HUES6 (cell line): ENCODE data around the gene HLA-E.
"Not testable (repeated sequence)": the region's sequence is repeated elsewhere in the genome, so short reads cannot be mapped to it uniquely, and the experiment has no call there.

Source experiments
- H3K27ac ChIP-seq: 2 replicates; pipeline ENCODE4 v1.7.0; 2013; ENCODE audit warnings: low read depth, mild to moderate bottlenecking, low read length, inconsistent platforms
- H3K27me3 ChIP-seq: 2 replicates; pipeline ENCODE4 v1.6.1; 2013; ENCODE audit warnings: low read length; ENCODE audit not compliant: control insufficient read depth, insufficient read depth
- H3K36me3 ChIP-seq: 2 replicates; pipeline ENCODE4 v1.6.1; 2013; ENCODE audit warnings: low read length; ENCODE audit not compliant: control insufficient read depth, insufficient read depth
- H3K4me1 ChIP-seq: 2 replicates; pipeline ENCODE4 v1.6.1; 2013; ENCODE audit warnings: low read length; ENCODE audit not compliant: control insufficient read depth, insufficient read depth
- H3K4me3 ChIP-seq: 2 replicates; pipeline ENCODE4 v1.5.1; 2013; ENCODE audit warnings: low read depth, low read length
- H3K9ac ChIP-seq: one replicate; pipeline ENCODE4 v1.6.1; 2013; ENCODE audit warnings: mild to moderate bottlenecking, low read length
- H3K9me3 ChIP-seq: 2 replicates; pipeline ENCODE4 v1.6.1; 2013; ENCODE audit warnings: low read depth, low read length; ENCODE audit not compliant: control insufficient read depth, insufficient read depth

HLA-E gene

GRCh38 chr6:30493643-30494250, 4.4 kb downstream of the HLA-E start:
- Histone ChIP-seq H3K4me3 (no peak overlapping the region), H3K4me1 (peaks cover 5% of the 10 kb centered on the region), H3K9me3 (no peaks in the 10 kb centered on the region), H3K9ac (no peak overlapping the region), H3K27ac (no peak overlapping the region), H3K27me3 (no peaks in the 10 kb centered on the region), H3K36me3 (peaks cover 26% of the 10 kb centered on the region)

DNA sequence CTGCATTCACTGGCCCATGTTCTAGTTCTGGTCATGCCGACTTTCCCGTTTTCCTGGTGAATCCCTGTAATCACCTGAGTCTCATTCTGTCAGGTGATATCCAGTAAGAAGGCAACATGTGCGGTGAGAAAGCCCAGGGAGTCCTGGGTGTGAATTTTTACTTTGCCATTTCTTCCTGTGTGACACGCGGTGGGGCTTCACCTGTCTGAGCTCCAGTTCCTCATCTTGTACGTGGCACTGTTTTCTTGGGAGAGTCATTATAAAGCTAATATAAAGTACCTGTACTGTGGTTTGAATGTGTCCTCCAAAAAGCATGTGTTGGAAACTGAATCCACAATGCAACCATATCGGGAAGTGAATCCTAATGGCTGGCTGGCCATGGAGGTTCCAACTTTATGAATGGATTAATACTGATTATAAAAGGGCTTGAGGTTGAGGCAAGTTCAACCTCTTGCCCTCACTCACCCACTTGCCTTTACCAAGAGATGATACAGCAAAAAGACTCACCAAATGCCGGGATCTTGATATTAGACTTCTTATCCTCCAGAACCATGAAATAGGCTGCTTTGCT, 5.1 kb downstream of the HLA-E start:
- H3K9ac ChIP-seq: no peak overlapping the region
- no peak overlapping the region for H3K27ac ChIP-seq
- no peaks in the 10 kb centered on the region for H3K9me3 ChIP-seq
- H3K4me1 ChIP-seq: peaks cover 5% of the 10 kb centered on the region
- no peak overlapping the region for H3K4me3 ChIP-seq
- no peaks in the 10 kb centered on the region for H3K27me3 ChIP-seq
- H3K36me3 ChIP-seq: peaks cover 26% of the 10 kb centered on the region

DNA sequence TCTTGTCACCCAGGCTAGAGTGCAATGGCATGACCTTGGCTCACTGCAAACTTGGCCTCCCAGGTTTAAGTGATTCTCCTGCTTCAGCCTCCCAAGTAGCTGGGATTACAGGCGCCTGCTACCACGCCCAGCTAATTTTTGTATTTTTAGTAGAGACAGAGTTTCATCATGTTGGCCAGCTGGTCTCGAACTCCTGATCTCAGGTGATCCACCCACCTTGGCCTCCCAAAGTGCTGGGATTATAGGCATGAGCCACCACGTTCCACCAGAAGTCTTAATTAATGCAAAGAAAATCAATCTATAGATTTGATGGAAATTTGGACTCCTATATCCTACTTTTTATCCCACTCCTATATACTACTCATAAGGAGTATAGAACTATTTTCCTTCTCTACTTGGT, 5.8 kb downstream of the HLA-E start:
- H3K4me1 ChIP-seq, H3K27me3 ChIP-seq, H3K9ac ChIP-seq, H3K9me3 ChIP-seq, H3K27ac ChIP-seq, H3K4me3 ChIP-seq: not testable (repeated sequence)
- peaks cover 26% of the 10 kb centered on the region for H3K36me3 ChIP-seq

DNA sequence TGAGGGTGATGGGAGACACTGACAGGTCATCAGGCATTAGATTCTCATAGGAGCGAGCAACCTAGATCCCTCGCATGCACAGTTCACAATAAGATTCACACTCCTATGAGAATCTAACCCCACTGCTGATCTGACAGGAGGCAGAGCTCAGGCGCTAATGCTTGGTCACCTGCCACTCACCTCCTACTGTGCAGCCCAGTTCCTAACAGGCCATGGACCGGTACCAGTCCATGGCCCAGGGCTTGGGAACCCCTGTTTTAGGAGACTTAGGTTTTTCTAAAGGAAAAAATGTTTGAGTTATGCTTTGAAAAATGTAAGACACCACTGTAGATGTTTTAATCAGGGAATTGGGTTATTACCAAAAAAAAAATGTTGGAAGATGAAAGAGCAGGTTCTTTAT, 6.7 kb downstream of the HLA-E start:
- Histone ChIP-seq H3K4me1 (no peaks in the 10 kb centered on the region), H3K27ac (no peak overlapping the region), H3K9me3 (no peaks in the 10 kb centered on the region), H3K27me3 (no peaks in the 10 kb centered on the region), H3K36me3 (peaks cover 17% of the 10 kb centered on the region), H3K9ac (no peak overlapping the region), H3K4me3 (no peak overlapping the region)

DNA sequence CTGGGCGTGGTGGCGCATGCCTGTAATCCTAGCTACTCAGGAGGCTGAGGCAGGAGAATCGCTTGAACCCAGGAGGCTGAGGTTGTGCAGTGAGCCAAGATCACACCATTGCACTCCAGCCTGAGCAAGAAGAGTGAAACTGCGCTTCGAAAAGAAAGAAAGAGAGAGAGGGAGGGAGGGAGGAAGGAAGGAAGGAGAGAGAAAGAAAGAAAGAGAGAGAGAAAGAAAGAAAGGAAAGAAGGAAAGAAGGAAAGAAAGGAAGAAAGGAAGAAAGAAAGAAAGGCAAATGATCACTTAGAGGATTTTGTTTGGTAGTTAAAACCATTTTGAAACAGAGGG, 7.9 kb downstream of the HLA-E start:
- H3K9me3 ChIP-seq, H3K4me1 ChIP-seq, H3K27me3 ChIP-seq, H3K9ac ChIP-seq, H3K27ac ChIP-seq, H3K36me3 ChIP-seq, H3K4me3 ChIP-seq: not testable (repeated sequence)

DNA sequence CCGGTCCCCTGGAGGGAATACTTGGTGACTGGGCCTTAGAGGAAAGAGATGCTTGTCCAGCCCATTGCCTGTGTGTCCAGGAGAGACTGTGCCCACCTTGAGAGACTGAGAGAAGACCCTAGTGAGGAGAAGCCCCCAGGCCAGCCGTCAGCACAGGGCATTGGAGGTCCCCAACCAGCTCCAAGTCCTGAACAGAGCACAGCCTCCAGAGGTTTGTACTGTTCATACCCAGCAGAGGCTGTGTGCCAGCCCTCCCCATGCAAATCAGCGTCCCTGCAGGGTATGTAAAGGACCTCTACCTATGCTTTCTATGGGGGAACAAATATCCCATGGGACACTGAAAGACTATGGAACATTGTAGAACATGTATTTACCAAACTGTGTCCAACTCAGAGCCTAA, 8.4 kb downstream of the HLA-E start:
- Histone ChIP-seq H3K27ac (no peak overlapping the region), H3K9me3 (no peaks in the 10 kb centered on the region), H3K4me1 (no peaks in the 10 kb centered on the region), H3K9ac (no peak overlapping the region), H3K4me3 (no peak overlapping the region), H3K27me3 (no peaks in the 10 kb centered on the region), H3K36me3 (peaks cover 1% of the 10 kb centered on the region)

DNA sequence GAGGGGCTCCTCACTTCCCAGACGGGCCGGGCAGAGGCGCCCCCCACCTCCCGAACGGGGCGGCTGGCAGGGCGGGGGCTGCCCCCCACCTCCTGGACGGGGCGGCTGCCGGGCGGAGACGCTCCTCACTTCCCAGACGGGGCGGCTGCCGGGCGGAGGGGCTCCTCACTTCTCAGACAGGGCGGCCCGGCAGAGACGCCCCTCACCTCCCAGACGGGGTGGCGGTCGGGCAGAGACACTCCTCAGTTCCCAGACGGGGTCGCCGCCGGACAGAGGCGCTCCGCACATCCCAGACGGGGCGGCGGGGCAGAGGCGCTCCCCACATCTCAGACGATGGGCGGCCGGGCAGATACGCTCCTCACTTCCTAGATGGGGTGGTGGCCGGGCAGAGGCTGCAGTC, 9.4 kb downstream of the HLA-E start:
- not testable (repeated sequence) for H3K9ac ChIP-seq, H3K27ac ChIP-seq, H3K9me3 ChIP-seq, H3K4me1 ChIP-seq, H3K4me3 ChIP-seq, H3K36me3 ChIP-seq, H3K27me3 ChIP-seq

DNA sequence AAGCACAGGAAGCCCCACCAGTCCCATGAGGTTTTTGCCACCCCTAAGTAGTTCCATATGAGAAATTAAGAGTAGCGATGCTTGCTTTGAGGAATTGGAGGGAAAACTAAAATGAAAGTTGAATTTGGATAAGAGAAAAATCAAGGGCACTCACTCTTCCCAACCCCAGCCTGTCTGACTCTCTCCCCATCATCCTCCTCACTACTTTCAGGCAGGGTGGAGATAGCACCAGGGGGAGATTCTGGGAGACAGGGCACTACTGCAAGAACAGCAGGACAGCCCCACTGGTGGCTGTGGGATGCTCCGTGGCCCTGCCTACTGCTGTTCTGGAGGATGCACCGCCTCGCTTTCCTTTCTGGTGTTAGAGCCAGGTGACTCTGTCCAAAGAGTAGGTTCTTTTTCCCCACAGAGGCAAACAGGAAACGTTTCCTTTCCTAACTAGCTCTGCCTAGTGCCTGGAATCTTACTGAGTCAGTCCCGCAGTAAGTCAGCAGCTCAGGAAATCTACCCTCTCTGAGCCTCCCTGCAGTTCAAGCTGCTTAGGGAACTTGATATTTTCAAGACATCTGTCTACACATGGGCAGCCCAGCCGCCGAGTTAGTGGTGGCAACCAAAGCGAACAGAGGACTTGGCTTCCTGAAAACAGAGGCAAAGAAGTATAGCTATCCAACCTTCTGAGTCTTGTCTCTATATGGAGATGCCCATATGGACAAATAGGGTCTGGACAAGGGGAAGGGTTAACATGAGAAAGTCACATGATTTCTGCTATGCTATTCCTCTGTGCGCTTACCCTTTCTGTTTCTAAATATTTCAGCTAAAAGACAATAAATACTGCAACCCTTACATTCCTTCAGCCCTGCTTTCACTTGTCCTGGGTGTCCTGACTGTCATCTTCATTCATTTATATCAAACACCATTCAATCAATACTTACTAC, 11.4 kb downstream of the HLA-E start:
- Histone ChIP-seq H3K4me3 (no peak overlapping the region), H3K4me1 (no peaks in the 10 kb centered on the region), H3K27me3 (no peaks in the 10 kb centered on the region), H3K36me3 (no peaks in the 10 kb centered on the region), H3K9me3 (no peaks in the 10 kb centered on the region), H3K9ac (no peak overlapping the region), H3K27ac (no peak overlapping the region)

- Histone ChIP-seq H3K36me3 (no peaks in the 10 kb centered on the region), H3K27me3 (no peaks in the 10 kb centered on the region), H3K9me3 (no peaks in the 10 kb centered on the region), H3K4me1 (peaks cover 3% of the 10 kb centered on the region; the same call in 1 of the 2 replicates), H3K27ac (no peak overlapping the region), H3K4me3 (no peak overlapping the region), H3K9ac (no peak overlapping the region)
These were observed 18.8 kb downstream of the HLA-E start for GRCh38 chr6:30507849-30508827.

GRCh38 chr6:30508890-30509736, 19.8 kb downstream of the HLA-E start:
- H3K36me3 ChIP-seq: no peaks in the 10 kb centered on the region
- no peak overlapping the region for H3K9ac ChIP-seq
- peaks cover 3% of the 10 kb centered on the region; the same call in 1 of the 2 replicates for H3K4me1 ChIP-seq
- no peak overlapping the region for H3K4me3 ChIP-seq
- H3K9me3 ChIP-seq: no peaks in the 10 kb centered on the region
- no peak overlapping the region for H3K27ac ChIP-seq
- H3K27me3 ChIP-seq: no peaks in the 10 kb centered on the region
